ENCODE results near the gene HDGFL1. TPM values are rescaled to one million over a fixed set of nuclear protein-coding genes. Genes with fewer than 3 reads are reported as not detected.

HDGFL1 gene
- total RNA-seq, 5 donors from 2014 or later (not counting 1 experiment from before 2014, with no cell fraction given): not detected

DNA sequence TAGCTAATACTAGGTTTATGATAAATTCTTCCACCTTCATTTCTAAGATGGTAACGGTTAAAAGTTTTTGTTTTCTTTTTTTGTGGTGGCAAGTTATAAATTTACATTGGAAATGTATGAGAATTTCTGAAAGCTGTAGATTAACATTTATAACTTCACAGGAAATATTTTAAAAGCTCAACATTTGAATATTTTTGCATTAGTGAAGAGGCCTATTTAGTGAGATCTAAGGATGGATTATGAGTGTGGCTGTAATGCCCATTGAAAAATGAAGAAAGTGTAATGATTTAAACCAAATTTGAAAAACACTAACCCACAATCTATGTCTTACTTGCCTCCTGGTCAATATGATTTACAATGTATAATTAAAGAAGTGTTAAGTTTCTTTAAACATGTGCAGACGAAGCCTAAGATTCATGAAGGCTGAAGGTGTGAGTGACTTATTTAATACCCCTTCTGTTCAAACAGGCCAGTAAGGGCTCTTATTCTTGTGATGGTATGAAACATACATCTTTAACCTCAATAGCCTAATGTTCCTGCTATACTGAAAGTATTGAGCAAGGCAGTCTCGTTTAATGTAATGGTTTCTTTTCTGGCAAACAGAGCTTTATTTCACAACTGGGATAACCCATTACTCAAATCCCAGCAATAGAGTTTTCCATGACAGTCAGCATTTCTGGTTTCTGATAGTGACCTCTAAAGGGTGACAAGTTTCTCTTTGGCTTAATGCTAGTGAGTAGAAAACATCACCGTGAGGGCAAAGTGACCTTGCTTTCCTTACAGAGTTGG, 13.2 kb downstream of the HDGFL1 start:
- WGBS (ENCODE audit: insufficient coverage): no CpG with 5 or more reads among the region's 4 CpGs
- Histone ChIP-seq H3K4me3 (ENCODE audit: control insufficient read depth in 1 of 2, extremely low read depth in 1 of 2, low read length in 1 of 2) (no peak overlapping the region), H3K27me3 (replicated peaks in 1 of 2; ENCODE audit: control insufficient read depth in 2 of 2, extremely low read depth in 1 of 2, insufficient read depth in 2 of 2, low read length in 1 of 2) (no peaks in the 10 kb centered on the region), H3K4me1 (ENCODE audit: control insufficient read depth in 1 of 2, extremely low read depth in 1 of 2, insufficient read depth in 2 of 2, low read length in 2 of 2) (no peaks in the 10 kb centered on the region), H3K36me3 (ENCODE audit: control insufficient read depth in 2 of 2, extremely low read depth in 1 of 2, insufficient read depth in 1 of 2, low read length in 1 of 2) (no peaks in the 10 kb centered on the region), H3K27ac (ENCODE audit: low read length) (no peak overlapping the region), H3K9me3 (no peaks in the 10 kb centered on the region)
- Mint-ChIP-seq H3K4me3 (no peak overlapping the region), H3K27me3 (no peaks in the 10 kb centered on the region), H3K36me3 (no peaks in the 10 kb centered on the region), H3K9me3 (peaks cover 0 to 3% (median 2%) of the 10 kb centered on the region in 3 donors), H3K27ac (no peak overlapping the region), H3K4me1 (no peaks in the 10 kb centered on the region)
- ChIA-PET POLR2A (no interaction called here), CTCF (no interaction called here)
- ATAC-seq (replicated peaks in 1 of 4) (no peak), DNase-seq (no peak)

DNA sequence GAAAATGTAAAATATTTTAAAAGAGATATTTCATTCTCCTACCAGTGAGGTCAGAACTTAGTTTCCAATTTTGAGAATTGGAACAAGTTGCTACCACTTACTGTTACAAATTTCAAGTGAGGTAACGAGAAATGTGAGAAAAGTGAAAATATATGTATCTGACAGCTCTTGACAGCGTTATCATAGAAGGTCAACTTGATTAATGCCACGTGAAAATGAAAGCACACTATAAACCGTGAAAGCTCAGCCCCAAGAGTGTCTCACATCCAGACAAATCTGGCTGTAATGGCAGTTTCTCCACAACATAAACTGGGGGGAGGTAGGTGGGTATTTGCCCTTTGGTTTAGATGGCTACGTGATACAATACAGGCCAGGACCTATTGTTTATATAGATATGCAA, 13.9 kb downstream of the HDGFL1 start:
- no peaks in the 10 kb centered on the region for H3K27me3 Mint-ChIP-seq
- no peaks in the 10 kb centered on the region for H3K27me3 ChIP-seq (replicated peaks in 1 of 2; ENCODE audit: control insufficient read depth in 2 of 2, extremely low read depth in 1 of 2, insufficient read depth in 2 of 2, low read length in 1 of 2)
- peaks cover 0 to 3% (median 2%) of the 10 kb centered on the region in 3 donors for H3K9me3 Mint-ChIP-seq

DNA sequence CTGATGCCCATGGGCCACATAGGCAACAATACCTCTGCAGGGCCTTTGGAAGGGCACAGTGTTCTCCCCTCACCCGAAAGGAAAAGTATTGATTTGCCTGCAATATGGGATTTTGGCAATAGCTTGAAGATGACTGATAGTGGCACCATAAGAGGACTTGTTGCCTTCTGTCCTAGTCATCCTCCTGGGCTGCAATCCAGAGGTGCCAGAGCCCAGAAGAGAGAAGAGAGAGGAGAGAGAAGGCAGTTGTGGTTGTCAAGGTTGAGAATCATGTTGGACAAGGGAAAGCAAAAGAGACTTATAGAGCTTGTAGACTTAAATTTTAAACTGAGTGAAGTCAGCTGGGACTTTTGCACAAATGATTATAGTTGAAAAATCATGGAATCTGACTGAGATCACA, 14.6 kb downstream of the HDGFL1 start:
- Mint-ChIP-seq H3K4me1 (no peaks in the 10 kb centered on the region), H3K27ac (no peak overlapping the region), H3K9me3 (peaks cover 0 to 3% (median 2%) of the 10 kb centered on the region in 3 donors), H3K4me3 (no peak overlapping the region), H3K27me3 (no peaks in the 10 kb centered on the region), H3K36me3 (no peaks in the 10 kb centered on the region)
- no peaks in the 10 kb centered on the region for H3K27me3 ChIP-seq (replicated peaks in 1 of 2; ENCODE audit: control insufficient read depth in 2 of 2, extremely low read depth in 1 of 2, insufficient read depth in 2 of 2, low read length in 1 of 2)
- WGBS (ENCODE audit: insufficient coverage): 83% methylated on average over 1 of the region's 1 CpG
- DNase-seq (no peak), ATAC-seq (replicated peaks in 1 of 4) (no peak)
- CTCF ChIA-PET: no interaction called here
- H3K36me3 ChIP-seq (ENCODE audit: control insufficient read depth in 2 of 2, extremely low read depth in 1 of 2, insufficient read depth in 1 of 2, low read length in 1 of 2): no peaks in the 10 kb centered on the region
- no peaks in the 10 kb centered on the region for H3K4me1 ChIP-seq (ENCODE audit: control insufficient read depth in 1 of 2, extremely low read depth in 1 of 2, insufficient read depth in 2 of 2, low read length in 2 of 2)
- H3K9me3 ChIP-seq: no peaks in the 10 kb centered on the region
- POLR2A ChIA-PET: interaction anchor here in 1 of 2 donors (0.8 kb wide), 1 partner anchor 627 kb away, joined by 3 read pairs; no protein-coding TSS in a partner anchor
- no peak overlapping the region for H3K27ac ChIP-seq (ENCODE audit: low read length)
- H3K4me3 ChIP-seq (ENCODE audit: control insufficient read depth in 1 of 2, extremely low read depth in 1 of 2, low read length in 1 of 2): no peak overlapping the region

More for the DNA sequence above, 13.9 kb downstream of the HDGFL1 start:
- Mint-ChIP-seq H3K4me1 (no peaks in the 10 kb centered on the region), H3K36me3 (no peaks in the 10 kb centered on the region), H3K4me3 (no peak overlapping the region), H3K27ac (no peak overlapping the region)
- WGBS (ENCODE audit: insufficient coverage): 90% methylated on average over 2 of the region's 5 CpGs
- no peak for ATAC-seq (replicated peaks in 1 of 4)
- Histone ChIP-seq H3K4me1 (ENCODE audit: control insufficient read depth in 1 of 2, extremely low read depth in 1 of 2, insufficient read depth in 2 of 2, low read length in 2 of 2) (no peaks in the 10 kb centered on the region), H3K9me3 (no peaks in the 10 kb centered on the region), H3K36me3 (ENCODE audit: control insufficient read depth in 2 of 2, extremely low read depth in 1 of 2, insufficient read depth in 1 of 2, low read length in 1 of 2) (no peaks in the 10 kb centered on the region), H3K4me3 (ENCODE audit: control insufficient read depth in 1 of 2, extremely low read depth in 1 of 2, low read length in 1 of 2) (no peak overlapping the region), H3K27ac (ENCODE audit: low read length) (no peak overlapping the region)
- POLR2A ChIA-PET: no interaction called here
- CTCF ChIA-PET: no interaction called here
- no peak for DNase-seq

DNA sequence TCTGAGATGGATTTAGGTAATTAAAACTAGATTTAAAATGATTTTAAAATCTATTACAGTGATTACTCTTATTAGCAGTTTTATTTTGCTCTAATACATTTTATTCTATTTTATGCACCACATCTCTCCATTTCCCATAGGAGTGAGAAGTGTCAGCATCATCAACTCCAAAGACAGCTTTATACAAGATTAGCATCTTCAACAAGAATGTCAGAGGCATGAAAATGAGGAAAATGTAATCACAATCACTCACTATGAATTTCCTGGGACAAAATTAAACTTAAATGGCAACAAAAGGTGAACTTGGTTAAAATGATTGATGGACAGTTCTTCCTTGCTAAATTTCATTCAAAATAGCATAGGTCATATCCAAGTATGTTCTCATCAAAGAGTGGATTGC, 19.8 kb downstream of the HDGFL1 start:
- ChIA-PET CTCF (no interaction called here), POLR2A (no interaction called here)
- no peak for ATAC-seq (replicated peaks in 1 of 4)
- no peaks in the 10 kb centered on the region for H3K4me1 ChIP-seq (ENCODE audit: control insufficient read depth in 1 of 2, extremely low read depth in 1 of 2, insufficient read depth in 2 of 2, low read length in 2 of 2)
- Mint-ChIP-seq H3K9me3 (peaks cover 3 to 8% (median 3%) of the 10 kb centered on the region in 3 donors), H3K27ac (no peak overlapping the region), H3K36me3 (no peaks in the 10 kb centered on the region), H3K4me1 (no peaks in the 10 kb centered on the region), H3K4me3 (no peak overlapping the region), H3K27me3 (no peaks in the 10 kb centered on the region)
- H3K27ac ChIP-seq (ENCODE audit: low read length): no peak overlapping the region
- no peak for DNase-seq
- H3K36me3 ChIP-seq (ENCODE audit: control insufficient read depth in 2 of 2, extremely low read depth in 1 of 2, insufficient read depth in 1 of 2, low read length in 1 of 2): no peaks in the 10 kb centered on the region
- no peak overlapping the region for H3K4me3 ChIP-seq (ENCODE audit: control insufficient read depth in 1 of 2, extremely low read depth in 1 of 2, low read length in 1 of 2)
- no peaks in the 10 kb centered on the region for H3K9me3 ChIP-seq
- H3K27me3 ChIP-seq (replicated peaks in 1 of 2; ENCODE audit: control insufficient read depth in 2 of 2, extremely low read depth in 1 of 2, insufficient read depth in 2 of 2, low read length in 1 of 2): no peaks in the 10 kb centered on the region

DNA sequence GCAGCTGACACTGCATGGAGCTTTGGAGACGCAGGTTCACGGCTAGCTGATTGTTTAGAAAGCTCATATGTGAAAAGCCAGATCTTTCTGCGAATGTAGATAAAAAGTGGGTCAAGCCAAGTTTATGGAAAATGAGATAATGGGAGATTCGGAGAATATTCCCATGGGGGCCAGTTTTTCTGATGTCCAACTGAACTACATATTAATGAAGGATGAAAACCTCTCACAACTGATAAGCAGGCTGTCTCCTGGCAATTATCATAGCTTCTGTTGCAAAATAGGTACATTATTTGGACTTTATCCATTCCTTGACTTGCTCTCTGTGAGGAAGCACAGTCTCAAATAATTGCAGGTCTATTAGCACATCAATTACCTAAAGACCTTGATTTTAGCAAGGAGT, 21.1 kb downstream of the HDGFL1 start:
- no peak overlapping the region for H3K27ac Mint-ChIP-seq
- Histone ChIP-seq H3K9me3 (no peaks in the 10 kb centered on the region), H3K36me3 (ENCODE audit: control insufficient read depth in 2 of 2, extremely low read depth in 1 of 2, insufficient read depth in 1 of 2, low read length in 1 of 2) (no peaks in the 10 kb centered on the region), H3K4me3 (ENCODE audit: control insufficient read depth in 1 of 2, extremely low read depth in 1 of 2, low read length in 1 of 2) (no peak overlapping the region), H3K27ac (ENCODE audit: low read length) (no peak overlapping the region), H3K27me3 (replicated peaks in 1 of 2; ENCODE audit: control insufficient read depth in 2 of 2, extremely low read depth in 1 of 2, insufficient read depth in 2 of 2, low read length in 1 of 2) (no peaks in the 10 kb centered on the region), H3K4me1 (ENCODE audit: control insufficient read depth in 1 of 2, extremely low read depth in 1 of 2, insufficient read depth in 2 of 2, low read length in 2 of 2) (no peaks in the 10 kb centered on the region)
- peaks cover 0 to 4% of the 10 kb centered on the region in 2 donors for H3K27me3 Mint-ChIP-seq
- H3K4me3 Mint-ChIP-seq: no peak overlapping the region
- no peaks in the 10 kb centered on the region for H3K36me3 Mint-ChIP-seq
- CTCF ChIA-PET: no interaction called here
- H3K4me1 Mint-ChIP-seq: no peaks in the 10 kb centered on the region
- POLR2A ChIA-PET: no interaction called here
- ATAC-seq (replicated peaks in 1 of 4) (no peak), DNase-seq (no peak)
- WGBS (ENCODE audit: insufficient coverage): 80% methylated on average over 1 of the region's 4 CpGs
- peaks cover 1 to 6% (median 3%) of the 10 kb centered on the region in 3 donors for H3K9me3 Mint-ChIP-seq

DNA sequence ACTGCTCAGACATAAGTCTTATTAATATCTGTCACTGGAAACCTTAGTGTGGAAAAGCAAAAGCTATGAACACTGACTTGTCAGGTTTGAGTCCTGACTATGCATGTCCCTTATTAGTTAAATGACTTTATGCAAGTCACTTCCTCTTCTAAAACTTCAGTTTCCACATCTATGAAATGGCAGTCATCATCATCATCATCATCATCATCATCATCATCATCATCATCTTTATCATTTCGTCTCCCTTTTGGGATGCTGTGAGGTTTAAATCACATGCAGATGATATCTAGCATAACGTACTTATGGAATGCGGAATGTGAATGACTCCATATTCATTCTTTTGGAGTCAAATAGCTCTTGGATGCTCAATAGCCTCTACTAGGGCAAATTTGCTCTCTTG, 24.5 kb downstream of the HDGFL1 start:
- Histone ChIP-seq H3K4me3 (ENCODE audit: control insufficient read depth in 1 of 2, extremely low read depth in 1 of 2, low read length in 1 of 2) (no peak overlapping the region), H3K36me3 (ENCODE audit: control insufficient read depth in 2 of 2, extremely low read depth in 1 of 2, insufficient read depth in 1 of 2, low read length in 1 of 2) (no peaks in the 10 kb centered on the region), H3K4me1 (ENCODE audit: control insufficient read depth in 1 of 2, extremely low read depth in 1 of 2, insufficient read depth in 2 of 2, low read length in 2 of 2) (no peaks in the 10 kb centered on the region), H3K9me3 (no peaks in the 10 kb centered on the region), H3K27ac (ENCODE audit: low read length) (no peak overlapping the region), H3K27me3 (replicated peaks in 1 of 2; ENCODE audit: control insufficient read depth in 2 of 2, extremely low read depth in 1 of 2, insufficient read depth in 2 of 2, low read length in 1 of 2) (no peaks in the 10 kb centered on the region)
- ChIA-PET POLR2A (no interaction called here), CTCF (no interaction called here)
- Mint-ChIP-seq H3K4me3 (no peak overlapping the region), H3K36me3 (no peaks in the 10 kb centered on the region), H3K27ac (no peak overlapping the region), H3K27me3 (peaks cover 0 to 4% of the 10 kb centered on the region in 2 donors), H3K9me3 (peaks cover 5 to 7% (median 5%) of the 10 kb centered on the region in 3 donors), H3K4me1 (no peaks in the 10 kb centered on the region)
- WGBS (ENCODE audit: insufficient coverage): no CpG with 5 or more reads among the region's 3 CpGs
- ATAC-seq (replicated peaks in 1 of 4): no peak
- DNase-seq: no peak

DNA sequence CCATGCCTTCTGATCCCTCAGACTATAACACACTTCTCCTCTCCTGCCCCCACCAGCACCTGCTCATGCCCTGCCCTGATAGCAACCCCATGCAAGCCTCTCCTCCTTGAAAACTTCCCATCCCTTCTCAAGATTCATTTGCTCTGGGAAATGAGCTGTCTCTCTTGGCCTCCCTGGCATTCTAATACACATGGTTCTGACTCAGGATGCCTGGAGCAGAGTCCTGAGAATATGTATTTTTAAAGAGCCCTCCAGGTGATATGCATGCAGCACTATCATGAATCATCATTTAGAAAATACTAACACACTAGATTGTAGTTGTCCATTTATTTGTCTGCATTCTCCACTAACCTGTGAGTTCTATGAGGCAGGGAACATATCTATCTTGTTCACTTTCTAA, 26.6 kb downstream of the HDGFL1 start:
- Histone ChIP-seq H3K4me1 (ENCODE audit: control insufficient read depth in 1 of 2, extremely low read depth in 1 of 2, insufficient read depth in 2 of 2, low read length in 2 of 2) (no peaks in the 10 kb centered on the region), H3K9me3 (no peaks in the 10 kb centered on the region), H3K4me3 (ENCODE audit: control insufficient read depth in 1 of 2, extremely low read depth in 1 of 2, low read length in 1 of 2) (no peak overlapping the region), H3K27ac (ENCODE audit: low read length) (no peak overlapping the region), H3K27me3 (replicated peaks in 1 of 2; ENCODE audit: control insufficient read depth in 2 of 2, extremely low read depth in 1 of 2, insufficient read depth in 2 of 2, low read length in 1 of 2) (no peaks in the 10 kb centered on the region), H3K36me3 (ENCODE audit: control insufficient read depth in 2 of 2, extremely low read depth in 1 of 2, insufficient read depth in 1 of 2, low read length in 1 of 2) (no peaks in the 10 kb centered on the region)
- ChIA-PET POLR2A (no interaction called here), CTCF (no interaction called here)
- H3K27me3 Mint-ChIP-seq: peaks cover 0 to 4% of the 10 kb centered on the region in 2 donors
- no peak for ATAC-seq (replicated peaks in 1 of 4)
- H3K36me3 Mint-ChIP-seq: no peaks in the 10 kb centered on the region
- peaks cover 5 to 15% (median 7%) of the 10 kb centered on the region in 3 donors for H3K9me3 Mint-ChIP-seq
- no peak overlapping the region for H3K27ac Mint-ChIP-seq
- no peaks in the 10 kb centered on the region for H3K4me1 Mint-ChIP-seq
- no peak for DNase-seq
- no peak overlapping the region for H3K4me3 Mint-ChIP-seq

Data from T-cell (primary cell).